NCI-H446 (cell line): ENCODE results near the gene CDKN2AIP.
"Not testable (repeated sequence)": the region's sequence is repeated elsewhere in the genome, so short reads cannot be mapped to it uniquely, and the experiment has no call there.

Experiments used
- DNase-seq, 2 experiments: peaks; one replicate each; lab custom pipeline; 2025; lab: John Stamatoyannopoulos, UW

Gene CDKN2AIP

GRCh38 chr4:183448436-183448835 is 4.0 kb downstream of the CDKN2AIP start:
- no peak for DNase-seq

DNA sequence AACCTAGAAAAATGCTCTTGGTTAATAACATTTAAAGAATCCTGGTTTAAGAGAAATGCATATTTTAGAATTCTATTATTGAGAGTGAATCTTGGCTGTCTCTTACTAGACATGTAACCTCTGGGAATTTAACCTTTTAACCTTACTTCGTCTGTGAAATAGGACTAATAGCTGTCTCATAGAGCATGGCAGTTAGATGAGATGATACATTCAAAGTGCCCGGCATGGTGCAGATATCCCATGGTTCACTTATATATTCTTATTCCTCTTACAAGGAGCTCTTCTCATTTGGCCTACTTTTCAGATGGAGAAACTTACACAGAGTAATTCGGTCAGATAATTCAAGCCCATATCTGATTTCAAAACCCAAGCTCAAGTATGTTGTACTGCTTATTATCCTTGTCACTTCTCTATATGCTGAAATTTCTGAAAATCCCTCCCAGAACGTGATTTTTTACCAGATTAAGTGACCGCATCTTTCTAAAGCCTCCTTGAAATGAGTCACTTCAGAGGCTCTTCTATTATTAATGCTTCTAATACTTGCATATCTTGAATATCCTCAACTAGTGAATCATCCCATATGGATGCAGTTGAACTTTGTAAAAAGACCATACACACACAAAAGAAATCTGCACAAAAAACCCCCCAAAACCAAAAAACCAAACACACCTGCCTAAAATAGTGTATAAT is 4.9 kb downstream of the CDKN2AIP start:
- DNase-seq = no peak

DNA sequence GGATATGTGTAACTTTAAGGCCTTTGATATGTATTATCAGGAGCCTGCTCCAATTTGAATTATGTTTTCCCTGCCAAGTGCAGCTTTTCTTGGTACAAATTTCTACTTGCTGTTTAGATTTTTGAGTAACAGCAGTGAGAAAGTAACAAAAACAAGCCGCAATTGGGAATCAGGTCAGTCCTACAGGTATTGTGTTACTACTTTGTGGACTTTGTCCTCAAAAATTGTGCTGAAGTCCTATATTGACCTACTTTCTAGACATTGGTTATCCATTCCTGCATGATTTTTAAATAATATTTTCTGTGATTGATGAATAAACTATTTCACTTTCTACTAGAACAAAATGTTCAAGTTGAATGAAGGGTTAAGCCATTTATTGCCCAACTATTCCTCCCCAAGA is 5.7 kb downstream of the CDKN2AIP start:
- no peak for DNase-seq

GRCh38 chr4:183455431-183456195 is 11.2 kb downstream of the CDKN2AIP start:
- no peak for DNase-seq

DNA sequence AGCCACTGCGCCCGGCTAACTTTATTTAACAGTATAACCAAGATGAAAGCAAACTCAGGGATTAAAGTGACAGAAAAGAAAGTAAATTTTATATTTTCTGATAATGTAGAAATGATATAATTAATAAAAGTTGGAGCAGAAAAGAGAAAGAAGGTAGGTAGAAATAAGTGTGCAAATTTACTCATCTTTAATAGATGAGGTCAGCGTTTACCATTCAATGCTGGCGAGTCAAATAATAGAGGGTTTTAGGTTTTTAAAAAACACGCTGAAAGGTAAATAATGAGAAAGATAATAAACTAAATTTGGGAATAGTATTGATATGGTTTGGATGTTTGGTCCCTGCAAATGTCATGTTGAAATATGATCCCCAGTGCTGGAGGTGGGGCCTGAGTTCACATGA is 13.6 kb downstream of the CDKN2AIP start:
- no peak for DNase-seq

DNA sequence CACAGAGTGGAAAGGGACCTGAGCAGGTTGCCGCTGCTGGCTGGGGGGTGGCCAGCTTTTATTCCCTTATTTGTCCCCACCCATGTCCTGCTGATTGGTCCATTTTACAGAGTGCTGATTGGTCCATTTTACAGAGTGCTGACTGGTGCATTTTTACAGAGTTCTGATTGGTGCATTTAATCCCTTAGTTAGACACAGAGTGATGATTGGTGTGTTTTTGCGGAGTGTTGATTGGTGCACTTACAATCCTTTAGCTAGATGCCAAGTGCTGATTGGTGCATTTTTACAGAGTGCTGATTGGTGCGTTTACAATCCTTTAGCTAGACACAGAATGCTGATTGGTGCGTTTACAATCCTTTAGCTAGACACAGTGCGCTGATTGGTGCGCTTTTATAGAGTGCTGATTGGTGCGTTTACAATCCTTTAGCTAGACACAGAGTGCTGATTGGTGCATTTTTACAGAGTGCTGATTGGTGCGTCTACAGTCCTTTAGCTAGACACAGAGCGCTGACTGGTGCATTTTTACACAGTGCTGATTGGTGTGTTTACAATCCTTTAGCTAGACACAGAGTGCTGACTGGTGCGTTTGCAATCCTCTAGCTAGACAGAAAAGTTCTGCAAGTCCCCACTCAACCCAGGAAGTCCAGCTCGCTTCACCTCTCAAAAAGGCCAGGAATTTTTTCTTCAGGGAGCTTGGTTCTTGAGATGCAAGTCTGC is 19.6 kb downstream of the CDKN2AIP start:
- DNase-seq = not testable (repeated sequence)

- not testable (repeated sequence) for DNase-seq
These were observed 21.4 kb downstream of the CDKN2AIP start for GRCh38 chr4:183465879-183466278.

- DNase-seq = no peak
These were observed 22.8 kb downstream of the CDKN2AIP start for GRCh38 chr4:183467246-183467645.

- DNase-seq = no peak
These were observed 24.0 kb downstream of the CDKN2AIP start for GRCh38 chr4:183468210-183469095.

DNA sequence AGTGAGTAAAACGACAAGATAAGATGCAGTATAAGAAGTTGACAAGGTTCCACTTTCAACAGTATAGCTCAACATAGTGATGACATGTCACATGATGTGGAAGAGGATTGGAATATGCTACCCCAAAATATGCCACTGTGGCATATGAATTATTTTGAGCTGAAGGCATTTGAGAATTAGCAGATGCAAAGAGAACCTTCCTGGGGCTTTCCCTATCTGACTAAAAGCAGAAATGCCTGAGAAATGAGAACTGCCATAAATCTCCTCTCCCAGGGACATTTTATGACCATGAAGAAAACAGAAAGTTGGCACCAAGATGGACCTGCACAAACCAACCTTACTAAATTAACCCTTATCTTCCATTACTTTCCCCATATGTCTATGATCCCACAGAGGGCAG is 24.8 kb downstream of the CDKN2AIP start:
- DNase-seq = no peak

DNA sequence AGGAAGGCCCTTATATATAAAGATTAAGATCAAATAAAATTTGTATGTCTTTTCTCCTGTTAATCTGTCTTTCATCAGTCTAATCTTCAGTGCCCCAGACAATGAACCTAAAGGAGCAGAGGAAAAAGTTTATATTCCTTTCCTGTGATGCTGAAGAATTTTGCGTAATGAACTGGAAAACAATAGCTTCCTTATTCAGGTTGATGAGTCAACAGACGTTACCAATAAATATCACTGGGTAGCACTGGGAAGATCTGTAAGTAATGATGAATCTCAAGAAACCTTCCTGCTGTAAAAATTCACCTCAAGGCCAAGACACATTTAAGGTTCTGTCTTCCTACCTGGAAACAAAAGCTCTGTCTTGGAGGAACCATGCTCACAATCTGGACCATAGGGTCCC is 25.5 kb downstream of the CDKN2AIP start:
- DNase-seq = no peak

DNA sequence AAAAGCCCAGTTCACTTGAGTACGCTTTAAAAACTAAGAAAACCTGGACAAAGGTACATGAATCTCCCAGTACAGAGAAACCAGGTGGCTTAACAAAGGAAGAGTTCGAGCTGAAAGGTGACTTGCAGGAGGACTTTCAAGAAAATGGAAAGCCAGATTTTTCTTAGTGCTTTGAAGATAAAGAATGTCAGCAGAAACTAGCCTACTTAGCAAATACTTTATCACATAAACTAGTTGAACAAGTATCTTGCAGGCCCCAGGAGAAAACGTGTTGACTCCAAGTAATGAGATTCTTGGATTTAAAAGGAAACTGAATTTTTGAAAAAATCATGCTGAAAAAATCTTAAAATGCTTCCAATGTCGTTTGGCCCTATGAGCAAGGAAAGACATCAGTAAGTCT is 26.4 kb downstream of the CDKN2AIP start:
- no peak for DNase-seq

GRCh38 chr4:183471946-183472708 is 27.7 kb downstream of the CDKN2AIP start:
- DNase-seq = peak; percentile 14 to 75

DNA sequence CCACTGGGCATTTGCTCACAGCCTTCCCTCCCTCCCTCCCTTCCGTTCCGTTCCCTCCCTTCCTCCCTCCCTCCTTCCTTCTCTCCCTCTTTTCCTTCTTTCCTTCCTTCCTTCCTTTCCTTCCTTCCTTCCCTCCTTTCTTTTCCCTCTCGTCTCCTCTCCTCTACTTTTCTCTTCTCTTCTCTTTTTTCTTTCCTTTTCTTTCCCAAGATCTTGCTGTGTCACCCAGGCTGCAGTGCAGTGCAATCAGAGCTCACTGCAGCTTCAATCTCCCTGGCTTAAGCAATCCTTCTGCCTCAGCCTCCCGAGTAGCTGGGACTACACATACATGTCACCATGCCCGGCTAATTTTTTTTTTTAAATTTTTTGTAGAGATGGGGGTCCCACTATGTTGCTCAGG is 33.7 kb downstream of the CDKN2AIP start:
- DNase-seq = no peak

- no peak for DNase-seq
These were observed 34.5 kb downstream of the CDKN2AIP start for GRCh38 chr4:183478926-183479325.

- not testable (repeated sequence) for DNase-seq
These were observed 38.2 kb downstream of the CDKN2AIP start for GRCh38 chr4:183482515-183483095.

DNA sequence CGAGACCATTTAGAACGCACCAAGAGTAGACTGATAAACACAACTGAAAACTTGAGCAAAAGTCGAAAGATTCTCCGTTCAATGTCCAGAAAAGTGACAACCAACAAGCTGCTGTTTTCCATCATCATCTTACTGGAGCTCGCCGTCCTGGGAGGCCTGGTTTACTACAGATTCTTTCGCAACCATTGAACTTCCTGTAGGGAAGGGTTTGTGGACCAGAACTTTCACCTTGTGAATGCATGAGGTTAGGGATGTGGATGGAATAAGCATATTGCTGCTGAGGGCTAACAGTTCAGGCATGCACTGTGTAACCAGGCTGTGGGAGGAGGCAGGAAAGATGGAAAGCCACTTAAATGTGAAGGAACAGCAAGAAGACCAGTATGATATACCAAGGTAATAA is 39.6 kb downstream of the CDKN2AIP start:
- DNase-seq = no peak

- no peak for DNase-seq
These were observed 41.1 kb downstream of the CDKN2AIP start for GRCh38 chr4:183485411-183486160.

GRCh38 chr4:183492791-183493222 is 48.4 kb downstream of the CDKN2AIP start:
- no peak for DNase-seq

DNA sequence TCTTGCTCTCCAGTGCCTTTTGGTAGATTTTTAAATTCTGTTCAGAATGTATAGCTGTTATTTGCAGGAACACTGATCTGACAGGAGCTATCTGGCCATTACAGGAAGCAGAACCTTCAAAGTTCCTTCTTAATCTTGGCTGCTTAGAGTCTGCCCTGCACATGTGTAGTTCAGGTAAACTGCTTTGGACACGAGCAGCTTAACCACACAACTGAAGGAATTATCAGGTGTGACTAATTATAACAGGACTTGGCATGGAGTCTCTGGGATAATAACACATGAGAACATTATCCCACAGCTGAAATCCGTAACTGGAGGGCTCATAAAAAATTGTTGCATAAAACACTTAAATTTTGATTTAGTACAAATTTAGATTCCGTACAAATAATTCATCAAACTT is 48.8 kb downstream of the CDKN2AIP start:
- DNase-seq = no peak
